Osteoblast (primary cell): ENCODE measurements around the gene DENND2A. TPM values are rescaled to one million over a fixed set of nuclear protein-coding genes. Genes with fewer than 3 reads are reported as not detected.

ENCODE experiments used
- DNase-seq: peaks from one replicate; pipeline ENCODE4 v3.0.0; 2011; ENCODE audit warnings: low spot score, mixed read lengths; ENCODE audit not compliant: insufficient read length; ENCODE audit errors: missing footprints
- H2AFZ ChIP-seq: 2 replicates; pipeline ENCODE4 v1.6.0; 2011; ENCODE audit warnings: mild to moderate bottlenecking, low read length
- H3K27ac ChIP-seq: 2 replicates; pipeline ENCODE4 v1.5.1; 2011; ENCODE audit warnings: mild to moderate bottlenecking, low read depth, low read length, moderate library complexity
- H3K27me3 ChIP-seq: 2 replicates; pipeline ENCODE4 v1.6.0; 2012; ENCODE audit warnings: mild to moderate bottlenecking, control low read depth, inconsistent platforms, low read length, moderate library complexity; ENCODE audit not compliant: insufficient read depth
- H3K36me3 ChIP-seq: 2 replicates; pipeline ENCODE4 v1.5.1; 2011; ENCODE audit warnings: mild to moderate bottlenecking, low read length, control low read depth, moderate library complexity; ENCODE audit not compliant: insufficient read depth
- H3K4me1 ChIP-seq: 2 replicates; pipeline ENCODE4 v1.5.1; 2011; ENCODE audit warnings: mild to moderate bottlenecking, low read length, control low read depth, moderate library complexity; ENCODE audit not compliant: insufficient read depth
- H3K4me2 ChIP-seq: 2 replicates; pipeline ENCODE4 v1.6.0; 2011; ENCODE audit warnings: mild to moderate bottlenecking, low read length; ENCODE audit not compliant: insufficient read depth
- H3K4me3 ChIP-seq: fragments of 200-600 bp; sonication (generic); 3 replicates; pipeline ENCODE4 v1.5.1; 2012; ENCODE audit warnings: mild to moderate bottlenecking, low read length, inconsistent platforms; ENCODE audit not compliant: insufficient read depth
- H3K79me2 ChIP-seq: 2 replicates; pipeline ENCODE4 v1.6.0; 2012; ENCODE audit warnings: mild to moderate bottlenecking, low read length, control low read depth, inconsistent platforms; ENCODE audit not compliant: insufficient read depth
- H3K9me3 ChIP-seq: 2 replicates; pipeline ENCODE4 v1.5.1; 2011; ENCODE audit warnings: low read depth, low read length, control low read depth
- H4K20me1 ChIP-seq: 2 replicates; pipeline ENCODE4 v1.6.0; 2012; ENCODE audit warnings: mild to moderate bottlenecking, low read length, control low read depth; ENCODE audit not compliant: insufficient read depth
- total RNA-seq: library from RNA; depleted of rRNA; stranded (reverse); fragments of >200 nt; gene quantifications from 2 replicates; pipeline ENCODE4 v1.2.3, GENCODE V29; 2012
- TF ChIP-seq, protein P1 (sequence below): IDR thresholded peaks from 2 replicates; pipeline ENCODE4 v1.5.1; 2011; ENCODE audit warnings: mild to moderate bottlenecking, low read depth, low read length, moderate library complexity; ENCODE audit errors: extremely low read depth

DENND2A gene
- total RNA-seq, 1 donor = 0.36 TPM

DNA sequence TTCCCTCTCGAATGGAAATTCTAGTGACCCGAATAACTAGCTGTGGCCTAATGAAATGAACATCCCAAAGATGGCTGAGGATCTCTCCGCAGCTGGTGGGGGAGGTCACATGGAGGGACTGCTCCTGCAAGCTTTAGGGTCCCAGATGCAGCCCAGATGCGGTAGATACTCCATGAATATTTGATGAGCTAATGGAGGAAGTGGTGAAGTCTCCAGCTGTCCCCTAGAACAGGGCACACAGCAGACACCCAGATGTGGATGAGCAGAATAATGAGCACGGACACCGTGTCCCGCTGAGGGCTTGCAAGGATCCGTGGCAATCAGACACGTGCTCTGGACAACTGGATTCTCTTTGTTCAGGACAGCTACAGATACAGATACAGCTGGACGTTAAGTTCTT lies 59.2 kb downstream of the DENND2A start:
- Histone ChIP-seq H3K9me3 (no peaks in the 10 kb centered on the region), H4K20me1 (no peaks in the 10 kb centered on the region), H3K79me2 (no peaks in the 10 kb centered on the region), H3K4me2 (no peak overlapping the region), H3K27me3 (no peaks in the 10 kb centered on the region), H3K27ac (no peak overlapping the region), H2AFZ (no peak overlapping the region), H3K36me3 (no peaks in the 10 kb centered on the region), H3K4me1 (no peaks in the 10 kb centered on the region), H3K4me3 (no peak overlapping the region)
- TF ChIP-seq, protein P1, sequence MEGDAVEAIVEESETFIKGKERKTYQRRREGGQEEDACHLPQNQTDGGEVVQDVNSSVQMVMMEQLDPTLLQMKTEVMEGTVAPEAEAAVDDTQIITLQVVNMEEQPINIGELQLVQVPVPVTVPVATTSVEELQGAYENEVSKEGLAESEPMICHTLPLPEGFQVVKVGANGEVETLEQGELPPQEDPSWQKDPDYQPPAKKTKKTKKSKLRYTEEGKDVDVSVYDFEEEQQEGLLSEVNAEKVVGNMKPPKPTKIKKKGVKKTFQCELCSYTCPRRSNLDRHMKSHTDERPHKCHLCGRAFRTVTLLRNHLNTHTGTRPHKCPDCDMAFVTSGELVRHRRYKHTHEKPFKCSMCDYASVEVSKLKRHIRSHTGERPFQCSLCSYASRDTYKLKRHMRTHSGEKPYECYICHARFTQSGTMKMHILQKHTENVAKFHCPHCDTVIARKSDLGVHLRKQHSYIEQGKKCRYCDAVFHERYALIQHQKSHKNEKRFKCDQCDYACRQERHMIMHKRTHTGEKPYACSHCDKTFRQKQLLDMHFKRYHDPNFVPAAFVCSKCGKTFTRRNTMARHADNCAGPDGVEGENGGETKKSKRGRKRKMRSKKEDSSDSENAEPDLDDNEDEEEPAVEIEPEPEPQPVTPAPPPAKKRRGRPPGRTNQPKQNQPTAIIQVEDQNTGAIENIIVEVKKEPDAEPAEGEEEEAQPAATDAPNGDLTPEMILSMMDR = no peak
- no peak for DNase-seq

- no peaks in the 10 kb centered on the region for H4K20me1 ChIP-seq
- no peak overlapping the region for H3K27ac ChIP-seq
- no peaks in the 10 kb centered on the region for H3K9me3 ChIP-seq
- no peak overlapping the region for H3K4me3 ChIP-seq
- DNase-seq = no peak
- no peaks in the 10 kb centered on the region for H3K79me2 ChIP-seq
- no peak overlapping the region for H2AFZ ChIP-seq
- no peaks in the 10 kb centered on the region for H3K4me1 ChIP-seq
- no peaks in the 10 kb centered on the region for H3K27me3 ChIP-seq
- H3K36me3 ChIP-seq = no peaks in the 10 kb centered on the region
- TF ChIP-seq, protein P1 = no peak
- H3K4me2 ChIP-seq = no peak overlapping the region
Observed at GRCh38 chr7:140577651-140578050, 63.0 kb downstream of the DENND2A start.

DNA sequence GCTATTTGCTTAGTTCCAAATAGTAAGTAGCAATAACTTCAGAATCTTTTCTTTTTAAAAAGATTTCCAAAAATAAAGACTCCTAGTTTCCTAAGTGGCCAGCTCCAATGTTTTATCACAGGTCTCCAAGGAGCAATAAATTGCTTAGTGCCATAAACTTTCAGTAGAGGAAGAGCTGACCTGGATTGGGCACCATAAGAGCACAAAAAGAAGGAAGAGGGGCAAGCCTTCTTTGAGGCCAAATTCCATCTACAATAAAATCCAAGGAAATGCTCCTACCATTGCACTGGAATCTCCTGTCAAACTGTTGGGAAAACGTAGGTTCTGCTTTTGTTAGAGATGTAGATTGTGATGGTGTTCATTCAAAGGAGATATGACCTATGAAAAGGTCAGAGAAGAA lies 64.0 kb downstream of the DENND2A start:
- no peak overlapping the region for H3K4me3 ChIP-seq
- no peaks in the 10 kb centered on the region for H3K36me3 ChIP-seq
- no peaks in the 10 kb centered on the region for H3K27me3 ChIP-seq
- H4K20me1 ChIP-seq = no peaks in the 10 kb centered on the region
- TF ChIP-seq, protein P1 = no peak
- no peaks in the 10 kb centered on the region for H3K4me1 ChIP-seq
- no peaks in the 10 kb centered on the region for H3K79me2 ChIP-seq
- H3K27ac ChIP-seq = no peak overlapping the region
- no peaks in the 10 kb centered on the region for H3K9me3 ChIP-seq
- no peak for DNase-seq
- no peak overlapping the region for H2AFZ ChIP-seq
- H3K4me2 ChIP-seq = no peak overlapping the region

- no peak overlapping the region for H3K27ac ChIP-seq
- H3K4me2 ChIP-seq = no peak overlapping the region
- no peak overlapping the region for H3K4me3 ChIP-seq
- H3K4me1 ChIP-seq = peaks cover 8% of the 10 kb centered on the region
- H2AFZ ChIP-seq = no peak overlapping the region
- H3K36me3 ChIP-seq = no peaks in the 10 kb centered on the region
- TF ChIP-seq, protein P1 = no peak
- H3K27me3 ChIP-seq = no peaks in the 10 kb centered on the region
- no peak for DNase-seq
- H3K9me3 ChIP-seq = no peaks in the 10 kb centered on the region
- H3K79me2 ChIP-seq = no peaks in the 10 kb centered on the region
- no peaks in the 10 kb centered on the region for H4K20me1 ChIP-seq
Observed at GRCh38 chr7:140571538-140572122, 69.0 kb downstream of the DENND2A start.
